ENCODE data around the gene ARHGAP30.
"Not testable (repeated sequence)": the region's sequence is repeated elsewhere in the genome, so short reads cannot be mapped to it uniquely, and the experiment has no call there.

ARHGAP30 gene, protein sequence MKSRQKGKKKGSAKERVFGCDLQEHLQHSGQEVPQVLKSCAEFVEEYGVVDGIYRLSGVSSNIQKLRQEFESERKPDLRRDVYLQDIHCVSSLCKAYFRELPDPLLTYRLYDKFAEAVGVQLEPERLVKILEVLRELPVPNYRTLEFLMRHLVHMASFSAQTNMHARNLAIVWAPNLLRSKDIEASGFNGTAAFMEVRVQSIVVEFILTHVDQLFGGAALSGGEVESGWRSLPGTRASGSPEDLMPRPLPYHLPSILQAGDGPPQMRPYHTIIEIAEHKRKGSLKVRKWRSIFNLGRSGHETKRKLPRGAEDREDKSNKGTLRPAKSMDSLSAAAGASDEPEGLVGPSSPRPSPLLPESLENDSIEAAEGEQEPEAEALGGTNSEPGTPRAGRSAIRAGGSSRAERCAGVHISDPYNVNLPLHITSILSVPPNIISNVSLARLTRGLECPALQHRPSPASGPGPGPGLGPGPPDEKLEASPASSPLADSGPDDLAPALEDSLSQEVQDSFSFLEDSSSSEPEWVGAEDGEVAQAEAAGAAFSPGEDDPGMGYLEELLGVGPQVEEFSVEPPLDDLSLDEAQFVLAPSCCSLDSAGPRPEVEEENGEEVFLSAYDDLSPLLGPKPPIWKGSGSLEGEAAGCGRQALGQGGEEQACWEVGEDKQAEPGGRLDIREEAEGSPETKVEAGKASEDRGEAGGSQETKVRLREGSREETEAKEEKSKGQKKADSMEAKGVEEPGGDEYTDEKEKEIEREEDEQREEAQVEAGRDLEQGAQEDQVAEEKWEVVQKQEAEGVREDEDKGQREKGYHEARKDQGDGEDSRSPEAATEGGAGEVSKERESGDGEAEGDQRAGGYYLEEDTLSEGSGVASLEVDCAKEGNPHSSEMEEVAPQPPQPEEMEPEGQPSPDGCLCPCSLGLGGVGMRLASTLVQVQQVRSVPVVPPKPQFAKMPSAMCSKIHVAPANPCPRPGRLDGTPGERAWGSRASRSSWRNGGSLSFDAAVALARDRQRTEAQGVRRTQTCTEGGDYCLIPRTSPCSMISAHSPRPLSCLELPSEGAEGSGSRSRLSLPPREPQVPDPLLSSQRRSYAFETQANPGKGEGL

DNA sequence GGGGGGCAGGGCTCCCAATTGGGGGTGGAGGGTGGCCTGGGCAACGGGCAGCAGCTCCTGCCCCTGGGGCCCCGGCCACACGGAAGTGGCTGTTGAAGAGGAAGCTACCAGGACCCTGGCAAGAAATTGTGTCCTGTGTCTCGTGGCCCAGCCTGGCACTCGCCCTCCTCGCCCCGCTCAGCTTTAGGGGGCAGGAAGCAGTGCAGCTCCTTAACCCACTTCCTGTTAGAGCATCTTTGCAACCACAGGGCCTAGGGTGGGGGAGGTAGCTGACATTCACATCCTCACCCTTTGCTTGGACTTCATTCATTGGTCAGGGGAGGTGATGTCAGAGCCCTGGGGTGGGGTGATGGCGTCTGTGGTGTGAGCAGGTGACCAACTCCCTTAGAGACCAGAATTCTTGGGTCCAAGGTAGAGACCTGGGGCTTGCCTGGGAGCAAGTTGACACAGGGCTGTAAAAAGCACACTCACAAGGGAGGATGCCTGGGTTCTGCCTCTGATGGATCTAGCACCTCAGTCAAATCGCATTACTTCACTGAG, at the start of gene ARHGAP30:
Gene ARHGAP30 (minus strand): TSS at position 161 of the 540 bp plus-strand sequence. CDS start 267 bp downstream, outside the sequence.
- DNase-seq (ENCODE audit: low spot score): peak; percentile 92

DNA sequence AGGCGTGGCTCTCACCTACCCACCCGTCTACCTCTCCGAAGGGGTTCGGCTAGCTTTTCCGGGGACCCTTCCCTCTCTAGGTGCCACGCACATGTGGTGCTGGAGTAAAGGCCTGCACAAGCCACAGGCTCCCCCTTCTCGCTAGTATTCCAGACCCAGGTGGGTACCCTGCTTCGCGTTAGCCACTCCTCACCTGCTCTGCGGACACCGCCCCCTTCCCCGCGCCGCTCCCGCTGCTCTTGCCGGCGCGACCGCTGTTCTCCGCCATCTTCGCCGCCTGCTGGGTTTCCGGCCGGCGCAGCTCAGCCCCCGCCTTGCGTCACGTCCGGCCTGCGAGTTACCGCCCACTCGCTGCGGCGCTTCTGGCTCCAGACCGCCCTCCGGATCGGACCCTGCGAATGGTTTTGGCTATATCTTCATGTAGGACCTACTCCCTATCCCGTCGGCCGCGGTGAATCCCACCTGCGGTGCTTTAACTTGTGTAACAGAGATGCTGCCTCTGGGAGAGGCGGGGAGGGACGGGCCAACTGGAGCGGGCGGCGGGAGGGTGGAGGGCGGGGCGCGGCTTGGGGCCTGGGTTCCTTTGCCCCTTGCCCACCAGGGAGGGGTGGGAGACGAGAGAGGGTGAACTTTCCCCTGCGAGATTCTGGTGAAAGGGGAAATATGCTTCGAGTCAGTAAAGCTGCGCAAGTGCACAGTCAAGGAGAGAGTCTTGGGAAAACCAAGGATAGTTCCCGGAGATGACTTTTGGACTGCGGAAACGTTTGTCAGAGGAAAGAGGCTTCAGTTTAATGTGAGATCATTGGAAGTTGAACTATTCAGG, 48.3 kb upstream of the ARHGAP30 start, which contains the start of the genes NIT1 and PFDN2:
Gene NIT1 (plus strand): TSS at position 347 of the 823 bp plus-strand sequence. CDS start 72 bp downstream, at position 419.
Gene PFDN2 (minus strand): TSS at position 279 of the 823 bp plus-strand sequence. CDS start 11 bp downstream, at position 268.
- DNase-seq (ENCODE audit: low spot score): peak; percentile 72

DNA sequence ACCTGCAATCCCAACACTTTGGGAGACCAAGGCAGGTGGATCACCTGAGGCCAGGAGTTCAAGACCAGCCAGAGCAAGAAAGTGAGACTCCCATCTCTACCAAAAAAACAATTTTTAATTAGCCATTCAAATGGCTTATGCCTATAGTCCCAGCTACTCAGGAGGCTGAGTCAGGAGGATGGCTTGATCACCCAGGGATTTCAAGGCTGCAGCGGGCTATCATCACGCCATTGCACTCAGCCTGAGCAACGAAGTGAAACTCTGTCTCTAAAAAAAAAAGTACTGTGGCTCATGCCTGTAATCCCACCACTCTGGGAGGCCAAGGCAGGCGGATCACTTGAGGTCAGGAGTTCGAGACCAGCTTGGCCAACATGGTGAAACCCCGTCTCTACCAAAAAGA, 46.3 kb upstream of the ARHGAP30 start:
- DNase-seq (ENCODE audit: low spot score): not testable (repeated sequence)

DNA sequence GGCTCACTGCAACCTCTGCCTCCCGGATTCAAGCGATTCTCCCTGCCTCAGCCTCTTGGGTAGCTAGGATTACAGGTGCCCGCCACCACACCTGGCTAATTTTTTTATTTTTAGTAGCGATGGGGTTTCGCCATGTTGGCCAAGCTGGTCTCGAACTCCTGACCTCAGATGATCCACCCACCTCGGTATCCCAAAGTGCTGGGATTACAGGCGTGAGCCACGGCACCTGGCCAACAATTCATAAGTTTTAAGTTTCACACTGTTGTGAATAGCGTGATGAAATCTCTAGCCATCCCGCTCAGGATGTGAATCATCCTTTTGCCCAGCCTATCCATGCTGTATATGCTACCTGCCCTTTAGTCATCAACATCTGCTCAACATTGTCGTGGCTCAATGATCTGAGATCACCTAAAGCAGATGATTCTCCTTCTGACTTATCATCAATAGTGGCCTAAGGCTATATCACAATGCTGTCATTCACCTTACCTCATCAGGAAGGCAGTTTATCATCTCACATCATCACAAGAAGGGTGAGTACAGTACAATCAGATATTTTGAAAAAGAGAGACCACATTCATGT, 45.5 kb upstream of the ARHGAP30 start:
- peak; percentile 41 for DNase-seq (ENCODE audit: low spot score)

DNA sequence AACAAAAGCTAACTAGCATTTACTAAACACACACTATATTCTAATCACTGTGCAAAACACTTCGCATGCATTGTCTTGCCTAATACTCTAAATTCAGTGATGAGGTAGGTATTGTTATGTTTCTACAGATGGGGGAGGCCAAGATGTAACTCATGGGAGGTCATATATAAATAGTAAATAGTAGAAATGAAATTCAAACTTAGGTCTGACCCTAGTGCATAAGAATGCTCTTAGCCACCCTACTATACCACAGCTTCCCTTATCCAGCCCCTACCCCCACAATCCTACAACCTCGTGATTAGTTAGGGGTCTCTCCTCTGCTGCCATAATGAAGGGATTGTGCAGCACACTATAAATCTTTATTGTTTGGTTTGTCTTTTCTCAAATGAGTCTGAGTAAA, 44.9 kb upstream of the ARHGAP30 start:
- no peak for DNase-seq (ENCODE audit: low spot score)

DNA sequence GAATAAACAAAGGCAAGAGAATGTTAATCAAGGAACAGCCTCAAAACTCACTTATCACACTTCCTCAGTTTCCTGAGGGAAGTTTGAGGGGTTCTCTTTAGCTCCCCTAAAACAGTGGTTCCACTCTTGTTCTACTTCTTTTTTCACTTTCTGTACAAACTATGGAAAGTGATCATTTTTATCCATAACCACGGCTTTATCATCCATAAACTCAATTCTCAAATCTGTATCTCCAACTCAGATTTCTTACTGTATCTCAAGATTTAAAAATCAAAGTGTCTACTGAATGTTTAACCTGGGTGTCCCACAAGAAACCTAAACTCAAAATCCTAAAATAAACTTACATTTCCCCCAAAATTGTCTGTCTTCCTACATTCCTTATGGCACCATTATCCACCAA, 44.2 kb upstream of the ARHGAP30 start:
- no peak for DNase-seq (ENCODE audit: low spot score)

DNA sequence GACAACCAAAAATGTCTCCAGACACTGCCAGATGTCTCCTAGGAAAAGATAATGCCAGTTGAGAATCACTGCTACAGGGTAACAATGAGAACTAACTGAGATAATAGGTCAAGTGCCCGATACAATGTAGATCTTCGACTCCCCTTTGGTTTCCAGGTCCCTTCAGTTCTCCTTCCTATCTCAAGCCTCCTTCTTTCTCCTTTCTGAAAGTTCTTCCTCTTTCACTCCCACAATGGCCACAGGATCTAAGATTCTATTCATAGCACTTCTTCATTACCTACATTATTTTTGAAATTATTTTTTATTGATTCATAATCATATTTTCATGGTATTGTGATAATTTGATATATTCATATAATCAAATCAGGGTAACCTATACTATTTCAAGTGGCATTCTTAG, 41.8 kb upstream of the ARHGAP30 start:
- DNase-seq (ENCODE audit: low spot score): no peak

DNA sequence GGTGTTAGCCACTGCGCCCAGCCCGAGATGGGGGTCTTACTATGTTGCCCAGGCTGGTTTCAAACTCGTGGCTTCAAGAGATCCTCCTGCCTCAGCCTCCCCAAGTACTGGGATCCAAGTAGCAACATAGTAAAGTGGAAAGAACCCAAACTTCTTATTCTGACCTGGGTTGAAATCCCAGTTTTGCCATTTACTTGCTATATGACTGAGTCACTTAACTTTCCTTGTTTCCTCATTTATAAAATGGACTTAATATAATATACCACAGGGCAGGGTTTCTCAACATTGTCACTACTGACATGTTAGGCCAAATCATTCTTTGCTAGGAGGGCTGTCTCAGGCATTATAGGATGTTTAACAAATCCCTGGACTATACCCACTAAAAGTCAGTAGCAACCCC, 41.4 kb upstream of the ARHGAP30 start:
- DNase-seq (ENCODE audit: low spot score): no peak

DNA sequence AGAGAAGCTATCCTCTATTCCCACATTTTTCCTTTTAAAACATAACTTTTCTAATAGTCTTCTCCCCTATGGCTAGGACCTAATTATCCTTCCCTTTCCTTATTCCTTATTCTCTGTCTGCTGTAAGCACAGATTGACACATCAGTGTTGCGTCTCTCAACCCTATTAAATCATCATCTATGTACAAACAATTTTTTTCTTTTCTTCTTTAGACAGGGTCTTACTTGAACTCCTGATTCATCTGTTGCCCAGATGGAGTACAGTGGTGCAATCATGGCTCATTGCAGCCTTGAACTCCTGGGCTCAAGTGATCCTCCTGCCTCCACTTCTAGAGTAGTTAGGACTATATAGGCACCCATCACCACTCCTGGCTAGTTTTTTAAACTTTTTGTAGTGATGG, 36.7 kb upstream of the ARHGAP30 start:
- no peak for DNase-seq (ENCODE audit: low spot score)

DNA sequence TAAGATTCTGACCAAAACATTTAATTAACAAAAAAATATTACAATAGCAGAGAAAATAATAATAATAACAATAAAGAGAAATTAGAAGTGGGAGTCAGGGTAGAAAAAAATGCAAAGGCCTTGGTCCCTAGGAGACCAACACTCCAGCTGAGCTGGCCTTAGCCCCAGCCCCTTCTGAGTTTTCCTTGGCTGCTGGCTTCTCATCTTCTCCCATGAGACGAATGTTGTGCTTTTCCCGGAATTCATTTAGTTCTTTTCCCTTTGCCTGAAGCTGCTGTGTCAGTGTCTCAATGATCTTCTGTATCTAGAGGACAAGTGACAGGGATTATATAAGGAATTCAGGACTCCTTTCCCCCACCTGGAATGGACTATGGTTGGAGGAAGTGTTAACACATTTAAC, 30.9 kb upstream of the ARHGAP30 start:
- DNase-seq (ENCODE audit: low spot score): no peak

DNA sequence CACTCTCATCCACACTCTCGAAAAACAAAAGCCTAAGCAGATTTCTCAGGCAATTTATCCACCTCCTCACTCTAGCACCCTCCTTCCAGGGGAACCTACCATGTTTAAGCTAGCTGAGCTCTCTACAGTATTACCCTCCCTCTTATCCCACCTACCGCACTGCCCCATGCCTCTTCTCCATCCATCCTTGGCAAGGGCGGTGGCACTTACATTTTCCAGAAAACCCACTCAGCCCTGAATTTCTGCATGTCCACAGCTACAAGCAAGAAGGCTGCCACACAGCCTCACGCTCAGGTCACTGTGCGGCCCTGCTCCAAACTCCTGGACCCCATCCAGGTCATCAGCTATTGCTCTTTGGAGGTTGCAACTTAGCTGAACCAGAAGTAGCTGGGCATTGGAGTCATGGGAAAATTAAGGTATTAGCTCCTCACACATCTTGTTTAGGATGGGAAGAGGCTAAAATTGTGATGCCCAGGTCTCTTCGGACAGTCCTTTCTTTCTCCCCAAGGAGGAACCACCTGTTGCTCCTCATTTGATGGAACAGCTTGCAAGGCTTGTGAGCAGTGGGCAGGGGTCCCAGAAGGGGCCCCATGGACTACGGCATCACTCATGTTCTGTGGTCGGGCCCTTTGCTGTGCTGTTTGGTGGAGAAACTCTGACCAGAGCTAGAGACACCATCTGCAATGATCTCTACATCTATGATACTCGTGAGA, 29.6 kb upstream of the ARHGAP30 start:
- no peak for DNase-seq (ENCODE audit: low spot score)

DNA sequence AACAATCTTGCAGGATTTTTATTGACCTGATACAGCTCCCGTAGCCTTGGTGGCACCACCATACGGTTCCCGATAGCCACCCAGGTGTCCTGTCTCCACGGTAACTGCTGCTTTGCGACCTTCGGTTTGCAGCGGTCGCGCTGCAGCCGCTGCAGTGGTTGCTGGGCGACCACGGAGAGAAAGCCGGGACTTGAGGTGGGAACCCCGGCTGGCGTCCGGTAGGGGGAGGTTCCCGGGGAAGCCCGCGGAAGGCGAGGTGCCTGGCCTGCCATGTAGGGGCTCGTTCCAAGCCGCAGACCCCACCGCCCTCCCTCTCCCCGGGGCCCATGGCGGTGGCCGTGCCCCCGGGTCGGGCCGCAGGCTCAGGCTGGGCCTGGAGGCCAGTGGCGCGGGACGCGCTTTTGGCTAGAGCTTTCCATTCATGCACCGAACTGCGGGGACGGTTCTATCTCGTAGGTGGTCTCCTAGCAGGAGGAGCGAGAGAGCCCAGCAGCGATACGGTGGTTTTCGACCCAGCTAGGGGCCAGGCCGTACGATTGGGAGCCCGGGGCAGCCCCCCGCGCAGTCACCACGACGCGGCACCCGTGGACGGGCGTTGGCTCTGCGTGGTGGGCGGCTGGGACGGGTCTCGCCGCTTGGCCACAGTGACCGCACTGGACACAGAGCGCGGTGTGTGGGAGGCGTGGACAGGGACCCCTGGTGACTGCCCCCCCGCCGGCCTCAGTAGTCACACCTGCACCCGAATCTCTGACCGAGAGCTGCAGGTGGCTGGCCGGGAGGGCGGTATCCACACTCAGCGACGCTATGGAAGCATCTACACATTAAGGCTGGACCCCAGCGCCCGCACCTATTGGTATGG, 28.7 kb upstream of the ARHGAP30 start, which contains the start of gene KLHDC9:
Gene KLHDC9 (plus strand): TSS at position 152 of the 859 bp plus-strand sequence. CDS start 175 bp downstream, at position 327.
- DNase-seq (ENCODE audit: low spot score): peak; percentile 79

DNA sequence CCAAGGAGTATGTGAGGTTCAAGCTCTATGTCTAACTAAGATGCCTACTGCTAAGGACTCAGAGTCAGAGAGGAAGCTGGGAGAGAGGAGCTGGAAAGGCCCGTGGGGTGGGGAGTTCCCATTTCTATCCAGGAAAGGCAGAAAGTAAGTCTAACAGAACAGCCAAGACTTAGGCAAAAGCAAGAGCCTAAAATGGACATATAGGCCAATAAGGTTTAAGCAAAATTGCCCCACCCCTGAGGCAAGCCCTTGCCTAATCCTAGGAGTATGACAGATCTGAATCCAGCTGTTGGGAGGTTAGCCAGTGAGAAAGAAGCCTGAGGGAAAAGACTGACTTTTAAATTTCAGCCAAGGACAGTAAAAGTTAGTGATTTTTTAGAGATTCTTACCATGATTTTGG, 26.8 kb upstream of the ARHGAP30 start:
- DNase-seq (ENCODE audit: low spot score): no peak

DNA sequence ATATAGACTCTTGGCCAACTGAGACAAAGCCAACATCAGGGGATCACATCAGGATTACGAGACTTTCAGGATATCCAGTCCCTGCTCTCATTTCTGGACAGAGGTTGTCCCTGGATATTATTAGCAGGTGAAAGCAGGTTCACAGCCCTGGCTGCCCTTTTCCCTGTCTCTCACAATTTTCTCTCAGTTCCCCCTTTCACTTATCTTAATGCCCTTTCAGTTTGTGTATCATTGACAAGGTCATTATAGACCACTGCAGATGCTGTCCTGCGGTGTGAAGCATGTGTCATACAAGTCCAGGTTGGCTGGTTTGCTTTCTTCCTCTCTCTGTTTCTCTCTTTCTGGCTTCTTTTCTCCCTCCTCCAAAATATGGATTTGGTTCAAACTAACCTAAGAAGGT, 26.3 kb upstream of the ARHGAP30 start:
- no peak for DNase-seq (ENCODE audit: low spot score)

DNA sequence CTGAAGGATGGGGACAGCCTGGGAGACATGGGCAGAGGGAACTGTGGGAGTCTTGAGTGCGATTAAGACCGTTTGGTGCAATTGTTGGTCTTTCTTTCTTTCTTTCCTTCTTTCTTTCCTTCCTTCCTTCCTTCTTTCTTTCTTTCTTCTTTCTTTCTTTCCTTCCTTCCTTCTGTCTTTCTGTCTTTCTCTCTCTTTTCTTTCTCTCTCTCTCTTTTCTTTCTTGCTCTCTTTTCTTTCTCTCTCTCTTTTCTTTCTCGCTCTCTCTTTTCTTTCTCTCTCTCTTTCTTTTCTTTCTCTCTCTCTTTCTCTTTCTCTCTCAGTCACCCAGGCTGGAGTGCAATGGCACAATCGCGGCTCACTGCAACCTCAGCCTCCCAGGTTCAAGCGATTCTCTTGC, 25.5 kb upstream of the ARHGAP30 start:
- no peak for DNase-seq (ENCODE audit: low spot score)

DNA sequence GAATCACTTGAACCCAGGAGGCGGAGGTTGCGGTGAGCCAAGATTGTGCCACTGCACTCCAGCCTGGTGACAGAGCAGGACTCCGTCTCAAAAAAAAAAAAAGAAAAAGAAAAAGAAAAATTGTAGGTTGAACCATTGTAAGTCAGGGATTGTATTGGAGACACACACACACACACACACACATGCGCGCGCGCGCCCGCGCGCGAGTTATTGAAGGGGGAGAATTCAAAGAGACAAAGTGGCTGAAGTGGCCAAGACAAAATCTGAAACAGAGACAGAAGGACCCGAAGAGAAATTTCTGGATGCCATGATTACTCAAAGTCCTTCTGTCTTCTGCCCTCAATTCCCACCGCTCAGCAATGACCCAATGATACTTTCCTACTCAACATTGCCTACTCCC, 24.8 kb upstream of the ARHGAP30 start:
- no peak for DNase-seq (ENCODE audit: low spot score)

DNA sequence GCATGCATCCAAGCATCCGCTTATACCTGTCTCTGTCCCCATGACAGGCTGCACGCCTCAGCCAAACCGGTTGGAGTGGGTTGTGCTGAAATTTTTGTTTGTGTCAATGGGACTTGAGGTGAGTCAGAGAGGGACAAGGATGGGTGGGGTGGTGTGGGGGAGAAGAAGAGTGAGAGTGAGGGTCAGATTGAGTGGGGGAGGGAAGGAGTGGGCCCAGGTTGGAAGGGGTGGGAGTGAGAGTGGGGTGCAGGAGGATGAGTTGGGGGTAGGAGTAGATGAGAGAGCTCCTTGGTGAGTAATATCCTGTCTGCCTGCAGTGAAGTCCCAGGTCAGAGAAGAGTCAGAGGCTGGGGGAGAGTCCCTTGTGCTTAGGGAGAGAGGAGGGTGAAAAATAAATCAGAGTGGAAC, 22.9 kb upstream of the ARHGAP30 start:
- peak; percentile 30 for DNase-seq (ENCODE audit: low spot score)

DNA sequence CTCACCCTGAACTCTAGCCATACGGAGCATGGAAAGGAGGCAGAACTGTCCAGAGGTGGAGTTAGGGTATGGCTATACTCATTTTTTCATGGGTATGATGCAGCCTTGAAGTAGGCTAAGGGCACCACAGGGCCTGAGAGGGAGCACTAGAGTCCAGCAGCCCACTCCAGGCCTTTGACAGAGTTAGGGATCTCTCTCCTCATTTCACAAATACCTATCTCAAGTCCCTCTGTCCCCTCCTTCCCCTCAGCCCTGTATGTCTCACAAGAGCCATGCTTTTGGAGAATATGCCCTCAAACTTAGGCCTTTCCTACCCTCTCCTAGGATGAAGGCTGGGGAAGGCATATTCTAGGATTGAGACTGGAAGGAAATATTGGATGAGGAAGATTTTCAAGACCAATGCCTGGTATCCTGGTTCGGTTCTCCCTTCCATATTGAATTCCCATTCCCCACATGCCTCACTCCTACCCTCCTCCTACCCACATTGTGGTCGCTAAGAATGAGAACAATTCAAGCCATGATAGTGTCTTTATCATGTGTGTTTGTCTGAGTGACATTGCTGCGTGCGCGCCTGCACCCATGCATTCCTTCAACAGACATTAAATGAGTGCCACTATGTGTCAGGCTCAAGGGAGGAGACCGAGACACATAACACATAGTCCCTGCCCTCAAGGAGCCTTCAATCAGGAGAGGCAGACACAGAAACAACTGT, 22.3 kb upstream of the ARHGAP30 start:
- no peak for DNase-seq (ENCODE audit: low spot score)

Measured in CD4-positive, alpha-beta T cell treated with Interleukin-15 for 4 hours (primary cell).